Amygdala (tissue), 56 donors: ENCODE measurements around the gene UNC5A.

ENCODE experiments used
- DNase-seq, 56 donors: peaks; one replicate each; lab custom pipeline; 2025; lab: John Stamatoyannopoulos, UW

Gene UNC5A

DNA sequence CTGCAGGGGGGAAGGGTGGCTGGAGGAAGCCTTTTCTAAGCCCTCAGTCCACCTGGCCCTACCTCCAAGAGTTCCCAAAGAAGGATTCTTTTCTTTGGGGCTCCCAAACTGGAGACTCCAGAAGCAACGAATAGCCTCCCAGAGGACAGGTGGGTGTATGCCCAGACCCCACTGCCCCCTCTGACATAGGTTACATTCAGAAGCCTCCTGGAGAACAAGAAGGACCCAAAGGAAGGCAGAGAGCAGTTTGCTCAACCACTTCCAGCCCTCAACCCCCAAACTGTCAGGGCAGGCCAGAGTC lies 78.5 kb downstream of the UNC5A start:
- DNase-seq, result no peak

DNA sequence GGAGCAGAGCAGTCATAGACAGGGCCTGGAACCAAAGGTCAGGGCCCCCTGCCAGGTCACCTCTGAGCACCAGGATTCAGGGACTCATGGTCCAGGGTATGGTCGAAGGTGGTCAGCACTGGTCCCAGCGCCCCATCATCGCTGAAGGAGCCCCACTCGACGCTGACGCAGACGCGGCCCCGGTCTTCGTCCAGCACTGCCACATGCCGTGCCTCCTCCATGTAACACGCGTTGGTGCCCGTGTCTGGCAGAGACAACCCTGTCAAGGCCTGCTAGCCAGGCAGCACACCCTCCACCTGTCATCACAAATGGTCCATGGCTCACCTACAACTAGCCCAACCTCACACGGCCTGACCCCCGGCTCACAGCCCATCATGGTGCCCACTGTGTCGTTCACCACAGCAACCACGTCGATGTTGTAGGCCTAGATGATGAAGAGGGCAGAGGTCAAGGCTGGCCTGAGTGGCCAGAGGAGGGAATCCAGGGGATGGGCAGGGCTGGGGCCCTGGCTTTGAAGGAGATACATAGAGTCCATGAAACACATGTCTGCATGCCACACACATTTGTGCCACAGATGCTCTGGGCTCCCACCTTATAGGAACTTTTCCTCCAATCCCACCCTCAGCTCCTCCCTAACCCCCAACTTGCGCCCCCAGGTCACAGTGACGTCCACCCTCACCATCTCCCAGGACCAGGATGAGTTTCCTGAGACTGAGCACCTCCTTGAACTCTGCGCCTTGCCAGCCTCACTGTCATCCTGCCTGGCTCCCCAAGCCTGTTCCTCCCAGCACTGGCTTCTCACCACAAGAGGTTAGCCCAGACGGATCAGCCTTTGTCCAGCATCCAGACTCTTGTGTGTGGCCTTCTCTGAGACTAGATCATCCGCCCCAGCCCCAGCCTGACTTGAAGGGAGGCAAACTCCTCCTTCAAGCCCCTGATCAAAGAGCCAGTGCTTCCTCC lies 79.2 kb downstream of the UNC5A start:
- no peak for DNase-seq

DNA sequence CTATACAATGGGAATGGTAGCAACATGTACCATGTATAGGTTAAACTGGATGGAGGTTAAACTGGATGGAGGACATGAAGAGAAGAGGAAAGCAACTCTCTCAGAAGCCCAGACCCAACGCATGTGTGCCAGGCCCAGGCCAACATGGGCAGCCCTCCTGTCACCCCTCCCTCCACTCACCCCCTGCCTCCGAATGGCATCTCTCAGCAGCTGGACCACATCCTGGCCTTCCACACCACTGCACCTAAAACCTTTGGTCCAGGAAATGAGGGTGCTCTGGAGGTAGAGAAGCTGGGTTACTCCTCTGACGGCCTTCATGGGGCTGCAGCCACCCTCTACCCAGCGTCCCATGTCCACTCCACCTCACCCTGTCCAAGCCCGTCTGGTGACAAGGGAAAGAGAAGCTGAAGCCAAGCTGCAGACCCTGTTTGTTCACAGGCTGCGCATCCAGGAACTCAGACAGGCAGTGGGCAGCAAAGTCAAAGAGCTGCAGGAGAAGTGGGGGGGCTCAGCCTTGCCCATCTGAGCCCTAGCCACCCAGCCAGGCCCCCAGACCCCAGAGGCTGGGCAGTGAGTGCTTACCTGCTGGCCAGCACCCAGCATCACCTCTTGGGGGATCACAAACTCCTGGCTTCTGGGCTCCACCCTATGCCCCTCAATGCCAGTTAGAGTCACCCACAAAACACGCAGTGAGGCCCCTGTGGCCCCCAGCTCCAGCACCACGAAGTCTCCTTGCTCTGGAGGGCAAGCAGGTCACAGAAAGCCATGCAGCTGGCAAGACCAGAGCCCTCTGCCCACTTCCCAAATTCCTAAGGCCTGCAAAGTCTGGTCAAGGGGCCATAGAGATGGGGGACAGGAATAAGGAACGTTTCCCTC lies 80.3 kb downstream of the UNC5A start:
- DNase-seq, result no peak

DNA sequence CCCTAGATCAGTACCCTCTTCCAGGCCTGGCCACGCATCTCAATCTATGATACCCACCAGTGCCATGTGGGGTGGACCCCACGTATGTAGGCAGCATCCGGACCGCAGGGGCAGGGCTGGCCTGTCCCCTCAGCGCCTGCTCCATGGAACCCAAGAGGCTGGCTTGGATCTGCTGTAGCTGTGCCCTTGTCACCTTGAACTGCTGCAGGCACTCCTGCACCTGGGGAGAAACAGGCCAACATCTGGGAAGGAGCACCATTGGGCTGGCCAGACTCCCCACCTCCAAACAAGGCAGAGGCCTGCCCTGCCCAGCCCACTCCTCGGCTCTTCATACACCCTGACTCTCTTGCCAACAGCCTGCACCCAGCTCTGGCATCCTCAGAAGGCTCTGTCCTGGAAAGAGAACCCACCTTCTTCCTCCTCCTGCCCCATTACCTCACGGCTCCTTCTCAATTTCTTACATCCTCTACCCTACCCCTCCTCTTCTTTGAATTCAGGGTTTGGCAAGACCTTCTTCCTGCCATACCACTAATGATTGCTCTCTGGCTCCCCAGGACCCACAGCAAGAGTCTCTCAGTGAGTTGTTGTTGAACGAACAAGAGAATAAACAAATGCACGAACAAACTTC lies 81.1 kb downstream of the UNC5A start:
- no peak for DNase-seq

DNA sequence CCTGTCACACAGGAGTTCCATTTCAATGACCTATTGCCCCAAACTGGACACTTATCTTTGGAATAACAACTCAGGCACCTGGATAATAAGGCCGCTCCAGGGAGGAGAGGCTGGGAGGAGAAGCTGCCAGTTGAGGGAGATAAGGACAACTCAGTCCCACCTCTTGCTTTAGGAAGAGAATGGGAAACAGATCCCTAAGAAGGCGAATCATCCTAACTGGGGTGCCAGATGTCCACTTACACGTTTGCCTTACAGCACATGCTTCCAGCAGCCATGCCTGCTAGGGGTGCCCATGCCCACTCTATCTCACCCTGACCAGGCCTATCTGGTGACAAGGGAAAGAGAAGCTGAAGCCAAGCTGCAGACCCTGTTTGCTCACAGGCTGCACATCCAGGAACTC lies 82.3 kb downstream of the UNC5A start:
- DNase-seq, result no peak

DNA sequence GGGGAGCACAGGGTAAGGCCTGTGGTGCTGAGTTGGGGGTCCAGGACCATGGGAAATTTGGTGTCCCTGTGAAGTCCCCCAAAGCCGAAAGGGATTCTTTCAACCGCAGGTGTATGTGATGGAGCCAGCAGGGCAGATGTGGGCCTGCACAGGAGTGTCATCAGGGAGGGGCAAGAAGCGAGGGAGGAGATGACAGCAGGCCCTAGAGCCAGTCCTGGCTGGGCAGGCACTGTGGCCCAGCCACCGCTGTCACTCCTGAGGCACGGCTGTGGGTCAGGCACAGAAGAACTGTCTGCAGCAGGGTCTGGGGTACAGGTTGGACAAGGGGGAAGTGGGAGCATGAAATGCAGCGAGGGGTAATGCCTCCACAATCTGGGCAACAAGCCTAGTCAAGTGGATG lies 83.9 kb downstream of the UNC5A start:
- DNase-seq, result no peak

DNA sequence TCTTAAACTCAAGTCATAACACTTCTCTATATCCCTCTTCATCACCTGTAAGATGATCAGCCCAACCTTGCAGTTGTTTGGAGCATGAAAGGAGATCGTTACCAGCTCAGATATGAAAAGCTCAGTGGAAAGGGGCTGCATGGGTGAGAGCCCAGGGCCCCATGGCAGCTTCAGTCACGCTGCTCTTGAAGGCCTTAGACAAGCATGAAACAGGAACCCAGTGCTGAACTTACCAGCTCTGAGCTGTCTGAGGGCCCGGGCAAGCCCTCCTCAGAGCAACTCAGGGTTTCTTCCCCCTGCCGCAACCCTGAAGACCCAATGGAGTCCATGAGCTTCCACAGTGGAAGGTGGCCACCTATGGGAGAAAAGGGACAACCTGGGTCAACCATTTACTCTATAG lies 85.5 kb downstream of the UNC5A start:
- DNase-seq, result no peak

DNA sequence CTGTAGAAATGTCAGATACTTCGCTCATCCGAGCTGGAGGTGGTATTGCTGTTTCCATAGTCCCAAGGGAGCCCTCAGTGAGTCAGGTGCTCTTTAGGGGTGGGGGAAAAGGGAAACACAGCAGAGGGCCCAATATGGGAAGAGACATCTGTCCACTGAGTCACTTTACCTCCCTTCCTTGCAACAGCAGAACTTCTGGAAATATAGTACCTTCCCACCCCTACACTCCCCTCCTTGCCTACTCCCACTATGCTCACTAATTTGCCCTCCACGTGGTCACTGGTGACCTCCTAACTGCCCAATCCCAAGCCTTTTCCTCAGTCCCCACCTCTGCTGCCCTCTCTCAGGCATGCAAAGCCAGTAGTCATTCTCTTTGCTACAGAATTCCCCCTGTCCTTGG lies 86.9 kb downstream of the UNC5A start:
- no peak for DNase-seq

DNA sequence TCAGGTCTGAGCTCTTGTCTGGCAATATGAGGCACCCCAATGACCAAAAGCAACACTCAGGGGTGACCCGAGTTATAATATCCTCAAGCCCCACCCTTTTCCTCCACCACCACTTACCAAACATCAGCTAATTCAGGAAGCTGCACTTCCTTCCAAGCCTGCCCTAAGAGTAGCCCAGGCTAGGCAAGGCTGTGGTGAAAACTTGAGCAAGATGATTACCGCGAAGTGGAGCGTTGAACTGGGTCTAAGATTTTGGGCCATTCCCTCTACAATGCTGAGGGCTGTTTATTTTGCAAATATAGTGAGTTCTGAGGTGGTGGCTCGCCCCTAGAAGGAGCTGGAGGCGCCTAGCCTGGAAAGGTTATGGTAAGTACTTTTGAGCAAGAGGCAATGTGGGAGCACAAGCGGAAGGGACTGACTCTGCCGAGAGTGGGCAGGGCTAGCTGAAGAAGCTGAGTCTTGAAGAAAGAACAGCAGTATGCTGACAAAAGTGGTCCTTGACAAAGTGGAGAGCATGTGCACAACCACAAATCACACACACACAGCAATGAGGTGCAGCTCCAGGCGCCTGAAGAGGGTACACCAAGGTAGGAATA lies 89.0 kb downstream of the UNC5A start, which contains the start of gene HK3:
HK3 (minus strand) TSS at position 51 of the 596 bp plus-strand sequence. CDS start 3,187 bp downstream, outside the sequence.
- peak in 1 of 56 donors; percentile 28 for DNase-seq

DNA sequence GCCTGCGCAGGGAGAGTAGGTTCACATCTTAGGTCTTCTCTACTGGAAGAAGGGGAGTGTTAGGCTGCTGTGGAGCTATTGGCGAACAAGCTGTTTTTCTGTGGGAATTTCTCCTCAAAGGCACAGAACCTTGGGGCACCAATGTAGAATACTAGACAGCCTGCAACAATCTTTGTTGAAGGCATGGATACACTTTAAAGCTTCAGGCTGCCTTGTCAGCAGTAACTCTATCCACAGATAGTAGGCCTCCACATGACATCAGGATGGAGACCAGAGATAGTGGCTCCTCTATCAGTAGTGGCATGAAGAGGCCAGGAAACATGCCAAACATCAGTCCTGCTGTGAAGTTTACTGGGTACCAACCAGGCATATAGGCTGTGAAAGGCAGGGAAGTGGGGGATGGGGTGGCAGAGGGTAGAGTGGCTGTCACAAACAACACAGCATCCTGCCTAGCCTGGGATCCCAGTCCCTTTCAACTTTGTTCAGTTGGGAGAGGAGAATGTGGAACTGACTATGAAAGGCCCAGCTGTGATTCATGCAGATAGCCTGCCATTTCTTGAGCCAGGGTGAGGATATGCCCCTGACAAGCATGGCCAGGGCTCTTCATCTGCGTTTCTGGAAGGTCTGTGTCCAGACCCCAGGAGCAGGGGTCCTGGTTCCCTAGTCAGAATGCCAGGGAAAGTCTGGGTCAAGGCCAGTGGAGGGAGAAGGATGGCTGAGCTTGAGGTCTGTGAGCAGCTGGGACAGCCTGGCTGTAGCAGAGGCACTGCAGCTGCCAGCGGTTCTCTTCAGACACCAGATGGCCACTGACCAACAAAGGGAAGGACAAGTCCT lies 89.8 kb downstream of the UNC5A start:
- DNase-seq, result peak in 5 of 56 donors; percentile 16 to 26 (median 18)

DNA sequence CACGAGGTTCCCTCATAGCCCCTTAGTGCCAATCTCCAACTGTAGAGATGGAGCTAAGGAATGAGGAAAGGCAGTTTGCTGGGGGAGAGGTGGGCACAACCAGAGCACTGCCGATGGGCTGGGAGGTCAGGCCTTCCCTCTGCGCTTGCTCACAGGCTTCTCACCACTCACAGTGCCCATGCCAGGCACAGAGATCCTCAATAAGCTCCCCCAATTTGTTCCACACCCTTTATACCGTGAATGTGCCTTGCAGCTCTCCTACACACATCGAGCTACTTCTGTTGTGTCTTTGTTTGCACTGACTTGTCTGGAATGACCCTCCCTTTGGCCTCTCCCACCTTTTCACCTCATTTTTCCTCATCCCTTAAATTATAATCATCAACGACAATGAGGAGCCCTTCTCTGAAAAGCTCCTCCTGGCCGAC lies 90.4 kb downstream of the UNC5A start:
- DNase-seq, result no peak

DNA sequence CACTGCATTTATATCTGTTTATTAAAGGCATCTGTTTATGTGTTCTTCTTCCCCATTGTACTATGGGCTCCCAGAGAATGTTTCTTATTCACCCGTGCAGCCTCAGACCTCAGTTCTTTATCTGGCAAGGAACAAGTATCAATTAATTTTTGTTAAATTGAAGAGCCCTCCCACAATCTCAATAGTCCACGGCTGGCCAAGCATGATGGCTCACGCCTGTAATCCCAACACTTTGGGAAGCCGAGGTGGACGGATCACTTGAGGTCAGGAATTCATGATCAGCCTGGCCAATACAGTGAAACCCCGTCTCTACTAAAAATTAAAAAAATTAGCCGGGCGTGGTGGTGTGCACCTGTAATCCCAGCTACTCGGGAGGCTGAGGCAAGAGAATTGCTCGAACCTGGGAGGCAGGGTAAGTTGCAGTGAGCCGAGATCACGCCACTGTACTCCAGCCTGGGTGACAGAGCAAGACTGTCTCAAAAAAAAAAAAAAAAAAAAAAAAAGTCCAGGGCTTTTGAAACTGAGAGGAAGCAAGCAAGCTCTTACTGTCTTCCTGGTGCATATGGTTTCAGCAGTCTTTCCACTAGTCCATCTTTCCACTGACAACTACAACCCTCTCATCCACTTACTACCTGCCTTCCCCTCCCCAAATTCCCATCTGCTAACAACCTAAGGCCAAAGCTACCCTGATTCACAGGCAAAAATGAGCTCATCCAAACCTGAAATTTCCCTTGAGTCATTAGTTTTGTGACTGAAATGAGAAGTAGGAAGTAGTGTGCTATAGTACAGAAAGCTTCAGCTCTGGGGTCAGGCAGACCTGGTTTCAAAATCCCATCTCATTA lies 91.1 kb downstream of the UNC5A start:
- no peak for DNase-seq

DNA sequence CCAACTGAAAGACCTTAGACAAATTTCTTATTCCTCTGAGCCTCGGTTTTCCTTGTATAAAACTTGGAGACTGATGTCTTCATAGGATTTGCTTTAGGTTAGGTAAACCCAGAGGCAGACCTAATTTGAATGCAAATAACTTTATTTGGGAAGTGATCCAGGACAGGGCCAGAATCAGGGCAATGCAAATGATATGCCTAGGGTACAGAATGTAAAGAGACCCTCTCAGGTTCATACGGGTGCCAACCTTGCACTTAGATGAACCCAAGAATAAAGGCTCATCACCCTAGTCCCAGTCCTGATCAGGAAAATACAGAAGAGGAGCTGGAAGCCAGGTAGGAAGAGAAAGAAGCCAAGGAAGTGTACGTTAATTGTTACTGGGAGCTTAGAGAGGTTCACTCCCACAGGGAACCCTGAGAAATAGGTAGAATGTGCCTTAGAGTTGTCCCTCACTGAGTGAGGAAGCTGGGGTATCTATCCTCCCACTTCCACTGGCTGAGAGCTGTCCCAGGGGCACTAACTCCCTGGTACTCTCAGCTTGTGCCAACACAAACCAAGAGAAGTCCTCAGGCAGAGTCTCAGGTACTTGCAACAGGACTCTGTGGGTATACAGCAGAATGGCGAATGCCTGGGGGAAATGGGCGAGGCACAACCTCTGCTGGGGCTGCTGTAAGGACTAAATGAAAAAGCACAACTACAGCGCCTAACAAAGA lies 91.9 kb downstream of the UNC5A start:
- no peak for DNase-seq

DNA sequence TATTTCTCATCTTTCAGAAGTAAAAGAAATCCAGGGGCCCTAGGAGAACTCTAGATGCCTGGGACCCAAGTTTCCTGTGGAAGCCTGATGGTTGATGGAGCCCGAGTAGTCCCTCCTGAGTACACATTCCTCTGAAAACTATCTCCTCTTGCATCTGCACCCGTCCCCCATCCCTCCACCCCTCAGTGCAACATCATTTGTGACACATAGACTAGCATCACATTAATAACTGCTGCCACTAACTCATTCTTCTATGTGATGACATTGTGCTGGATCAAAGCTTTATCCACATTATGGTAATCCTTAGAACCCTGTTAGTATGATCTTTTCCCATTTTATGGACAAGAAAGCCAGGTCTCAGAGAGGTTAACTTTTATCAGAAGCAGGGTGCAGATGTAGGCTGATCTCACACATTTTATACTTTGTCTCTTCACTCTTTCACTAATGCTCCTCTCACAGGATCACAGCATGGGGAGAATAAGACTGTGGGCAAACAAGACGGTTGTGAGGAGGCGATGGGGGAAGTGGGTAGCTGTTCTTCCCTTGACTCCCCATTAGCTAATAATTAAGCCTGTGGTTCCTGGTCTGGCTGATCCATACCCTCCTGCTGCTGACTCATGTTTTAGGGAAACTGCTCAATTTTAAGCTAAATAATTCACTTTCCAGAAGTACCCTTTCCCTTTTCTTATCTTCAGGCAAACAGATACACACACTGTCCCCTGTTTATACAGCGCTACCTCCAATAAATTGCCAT lies 92.7 kb downstream of the UNC5A start:
- DNase-seq, result no peak

DNA sequence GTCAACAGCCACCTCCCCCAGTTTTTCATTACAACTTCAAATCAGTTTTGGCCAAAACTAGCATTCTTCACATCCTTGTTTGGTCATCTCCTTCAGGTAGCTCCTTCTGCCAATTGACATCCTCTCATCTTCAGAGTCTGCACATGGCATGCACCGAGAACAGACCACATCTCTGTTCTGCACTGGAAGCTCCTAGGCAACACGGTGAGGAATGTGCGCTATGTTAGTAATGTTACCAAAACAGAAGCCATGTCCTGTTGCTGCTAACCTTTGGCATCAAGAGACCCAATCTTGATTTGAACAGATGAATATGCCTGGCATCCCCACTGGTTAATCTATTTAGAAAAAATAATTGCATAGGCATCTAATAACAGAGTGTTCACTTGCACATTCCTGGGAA lies 93.9 kb downstream of the UNC5A start:
- DNase-seq, result no peak

DNA sequence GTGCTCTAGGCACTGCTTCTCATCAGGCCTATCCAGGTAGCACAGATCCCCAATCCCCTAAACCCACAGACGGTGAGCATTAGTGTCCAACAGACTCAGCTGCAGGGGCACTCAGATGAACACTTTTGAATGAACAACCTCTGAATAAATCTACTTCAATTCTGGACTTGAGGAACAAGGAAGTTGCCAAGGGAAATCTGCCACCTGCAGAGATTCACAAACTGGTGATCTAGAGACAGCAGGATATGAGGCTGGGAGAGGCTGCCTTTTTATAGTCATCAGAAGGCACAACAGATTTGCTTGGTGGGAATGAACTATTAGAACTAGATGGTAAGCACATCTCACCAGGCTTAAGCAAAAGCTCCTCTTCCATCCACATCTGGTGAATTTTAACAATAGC lies 95.8 kb downstream of the UNC5A start:
- DNase-seq, result no peak

DNA sequence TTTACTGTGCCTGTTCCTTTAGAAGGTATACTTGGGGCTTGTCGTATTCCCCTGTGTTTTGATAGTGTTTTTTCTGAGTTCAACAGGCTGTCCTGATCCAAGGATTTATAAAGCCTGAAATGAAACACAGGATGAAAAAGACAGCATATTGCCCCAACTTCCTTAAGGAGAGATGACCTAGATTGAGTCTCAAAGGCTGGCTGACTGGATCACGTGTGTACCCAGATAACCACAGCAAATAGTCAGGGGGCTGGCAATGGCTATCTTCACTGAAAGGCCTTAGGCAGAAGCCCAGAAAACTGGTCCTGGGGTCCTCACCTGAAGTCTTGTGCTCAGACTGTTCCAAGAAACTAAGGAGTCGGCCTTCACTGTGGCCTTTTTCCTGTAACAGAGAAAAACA lies 96.4 kb downstream of the UNC5A start:
- DNase-seq, result no peak
